ENCODE measurements around the gene PIGU.

The PIGU gene

DNA sequence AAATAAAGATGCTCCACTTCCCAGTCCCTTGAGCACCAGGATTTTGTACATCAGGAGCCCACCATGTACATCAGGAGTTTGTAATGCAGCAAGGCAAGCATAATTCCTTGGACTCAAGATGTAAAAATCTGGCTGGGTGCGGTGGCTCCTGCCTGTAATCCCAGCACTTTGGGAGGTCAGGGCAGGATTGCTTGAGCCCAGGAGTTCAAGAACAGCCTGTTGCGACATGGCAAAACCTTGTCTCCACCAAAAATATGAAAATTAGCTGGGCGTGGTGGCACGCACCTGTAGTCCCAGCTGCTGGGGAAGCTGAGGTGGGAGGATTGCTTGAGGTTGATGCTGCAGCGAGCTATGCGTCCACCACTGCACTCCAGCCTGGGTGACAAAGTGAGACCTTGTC, 134.5 kb downstream of the PIGU start:
- Histone ChIP-seq H3K9ac (ENCODE audit: low read length) (no peak overlapping the region), H3K4ac (ENCODE audit: low read depth in 1 of 2, low read length in 2 of 2) (no peak overlapping the region), H3K4me1 (ENCODE audit: control insufficient read depth, insufficient read depth, low read depth, low read length) (peaks cover 3% of the 10 kb centered on the region), H3K4me3 (ENCODE audit: insufficient read depth in 1 of 2, low read depth in 1 of 2, low read length in 2 of 2) (no peak overlapping the region), H3K4me2 (ENCODE audit: low read length, poor library complexity, severe bottlenecking) (no peak overlapping the region), H3K27ac (ENCODE audit: low read length, poor library complexity, severe bottlenecking) (no peak overlapping the region), H3K27me3 (ENCODE audit: control insufficient read depth in 1 of 2, insufficient read depth in 1 of 2, low read length in 2 of 2) (no peaks in the 10 kb centered on the region), H3K9me3 (ENCODE audit: control insufficient read depth, low read length) (no peaks in the 10 kb centered on the region), H2BK120ac (ENCODE audit: low read depth, low read length) (no peak overlapping the region), H4K91ac (ENCODE audit: low read length) (no peak overlapping the region), H3K79me1 (replicated peaks; ENCODE audit: low read length, poor library complexity, severe bottlenecking) (peaks cover 13% of the 10 kb centered on the region), H2AFZ (ENCODE audit: low read depth, low read length) (no peak overlapping the region), H3K14ac (ENCODE audit: low read length in 2 of 2) (no peak overlapping the region), H4K8ac (ENCODE audit: low read length) (no peak overlapping the region), H3K18ac (ENCODE audit: low read depth in 1 of 2, low read length in 2 of 2) (no peak overlapping the region), H3K23ac (ENCODE audit: low read length in 2 of 2) (no peak overlapping the region), H2BK5ac (ENCODE audit: low read depth, low read length, poor library complexity, severe bottlenecking) (no peak overlapping the region), H2AK5ac (ENCODE audit: low read length, severe bottlenecking) (no peak overlapping the region), H2BK12ac (ENCODE audit: low read length in 2 of 2) (no peak overlapping the region), H2BK15ac (ENCODE audit: low read depth, poor library complexity, severe bottlenecking) (no peak overlapping the region), H3K36me3 (ENCODE audit: control insufficient read depth in 1 of 2, insufficient read depth in 2 of 2, low read depth in 1 of 2, low read length in 2 of 2) (peaks cover 49 to 50% of the 10 kb centered on the region in 2 experiments)
- DNase-seq: no peak
- 97% methylated on average over 6 of the region's 6 CpGs for WGBS

DNA sequence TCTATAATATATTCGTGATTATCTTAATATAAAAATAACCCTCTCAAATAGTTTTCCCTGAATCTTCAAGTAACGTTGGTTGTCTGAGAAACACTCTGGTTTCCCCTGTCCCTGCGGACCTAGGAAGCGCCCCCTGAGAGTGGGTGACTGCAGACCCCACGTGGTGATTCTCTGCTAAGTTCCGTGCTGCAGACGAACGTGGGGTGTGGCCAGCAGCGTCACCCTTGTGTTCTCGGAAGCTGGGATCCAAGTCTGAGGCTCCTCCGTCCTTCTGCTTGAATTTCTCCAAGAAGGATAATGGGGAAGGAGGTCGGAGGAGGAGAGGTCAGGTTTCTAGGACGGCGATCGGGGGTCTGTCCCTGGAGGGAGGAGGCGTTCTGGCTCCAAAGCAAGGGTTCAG, 135.0 kb downstream of the PIGU start:
- H2BK15ac ChIP-seq (ENCODE audit: low read depth, poor library complexity, severe bottlenecking): no peak overlapping the region
- no peak overlapping the region for H4K91ac ChIP-seq (ENCODE audit: low read length)
- no peak overlapping the region for H3K4me3 ChIP-seq (ENCODE audit: insufficient read depth in 1 of 2, low read depth in 1 of 2, low read length in 2 of 2)
- no peak overlapping the region for H3K9ac ChIP-seq (ENCODE audit: low read length)
- H2BK120ac ChIP-seq (ENCODE audit: low read depth, low read length): no peak overlapping the region
- H3K27me3 ChIP-seq (ENCODE audit: control insufficient read depth in 1 of 2, insufficient read depth in 1 of 2, low read length in 2 of 2): no peaks in the 10 kb centered on the region
- no peak overlapping the region for H3K23ac ChIP-seq (ENCODE audit: low read length in 2 of 2)
- peaks cover 16% of the 10 kb centered on the region for H3K79me1 ChIP-seq (replicated peaks; ENCODE audit: low read length, poor library complexity, severe bottlenecking)
- peaks cover 54 to 55% of the 10 kb centered on the region in 2 experiments for H3K36me3 ChIP-seq (ENCODE audit: control insufficient read depth in 1 of 2, insufficient read depth in 2 of 2, low read depth in 1 of 2, low read length in 2 of 2)
- no peak overlapping the region for H2BK12ac ChIP-seq (ENCODE audit: low read length in 2 of 2)
- no peaks in the 10 kb centered on the region for H3K9me3 ChIP-seq (ENCODE audit: control insufficient read depth, low read length)
- no peak overlapping the region for H2BK5ac ChIP-seq (ENCODE audit: low read depth, low read length, poor library complexity, severe bottlenecking)
- no peak overlapping the region for H2AFZ ChIP-seq (ENCODE audit: low read depth, low read length)
- no peak overlapping the region for H3K14ac ChIP-seq (ENCODE audit: low read length in 2 of 2)
- H3K4ac ChIP-seq (ENCODE audit: low read depth in 1 of 2, low read length in 2 of 2): no peak overlapping the region
- no peak overlapping the region for H2AK5ac ChIP-seq (ENCODE audit: low read length, severe bottlenecking)
- no peak overlapping the region for H3K18ac ChIP-seq (ENCODE audit: low read depth in 1 of 2, low read length in 2 of 2)
- no peak overlapping the region for H3K27ac ChIP-seq (ENCODE audit: low read length, poor library complexity, severe bottlenecking)
- H3K4me1 ChIP-seq (ENCODE audit: control insufficient read depth, insufficient read depth, low read depth, low read length): peaks cover 3% of the 10 kb centered on the region
- WGBS: 97% methylated on average over 16 of the region's 16 CpGs
- H3K4me2 ChIP-seq (ENCODE audit: low read length, poor library complexity, severe bottlenecking): no peak overlapping the region
- no peak for DNase-seq
- H4K8ac ChIP-seq (ENCODE audit: low read length): no peak overlapping the region

DNA sequence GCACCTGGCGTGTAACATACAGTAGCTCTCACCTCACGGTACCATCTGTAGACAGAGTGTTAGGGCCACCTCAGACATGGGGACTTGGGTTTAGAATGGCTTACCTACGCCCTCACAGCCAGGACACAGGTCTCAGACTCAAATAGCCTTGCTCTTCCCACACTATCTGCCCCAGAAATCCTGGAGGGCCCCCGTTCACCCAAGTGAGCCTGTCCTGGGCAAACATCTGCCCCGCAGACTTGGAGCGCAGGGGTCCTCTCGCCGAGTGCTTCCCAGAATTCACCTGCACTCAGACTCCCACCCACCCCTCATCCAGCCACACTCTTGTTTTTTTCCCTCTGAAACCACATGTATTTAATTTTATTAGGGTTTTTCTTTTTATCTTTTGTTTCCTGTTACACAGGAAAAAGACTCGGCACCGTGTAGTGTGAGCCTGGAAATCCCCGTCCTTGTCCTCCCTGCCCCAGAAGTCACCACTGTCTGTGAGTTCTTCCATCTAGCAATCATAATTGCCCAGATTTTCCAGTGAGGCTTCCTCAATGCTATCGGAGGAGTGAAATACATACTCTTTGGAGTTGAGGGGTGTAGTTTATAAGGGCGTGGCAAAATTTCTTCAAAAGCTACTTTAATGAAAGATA, 135.5 kb downstream of the PIGU start:
- Histone ChIP-seq H4K91ac (ENCODE audit: low read length) (no peak overlapping the region), H3K4me2 (ENCODE audit: low read length, poor library complexity, severe bottlenecking) (no peak overlapping the region), H3K27me3 (ENCODE audit: control insufficient read depth in 1 of 2, insufficient read depth in 1 of 2, low read length in 2 of 2) (no peaks in the 10 kb centered on the region), H2BK120ac (ENCODE audit: low read depth, low read length) (no peak overlapping the region), H3K4me1 (ENCODE audit: control insufficient read depth, insufficient read depth, low read depth, low read length) (peaks cover 3% of the 10 kb centered on the region), H3K9me3 (ENCODE audit: control insufficient read depth, low read length) (no peaks in the 10 kb centered on the region), H2BK5ac (ENCODE audit: low read depth, low read length, poor library complexity, severe bottlenecking) (no peak overlapping the region), H2BK12ac (ENCODE audit: low read length in 2 of 2) (no peak overlapping the region), H3K27ac (ENCODE audit: low read length, poor library complexity, severe bottlenecking) (no peak overlapping the region), H3K18ac (ENCODE audit: low read depth in 1 of 2, low read length in 2 of 2) (no peak overlapping the region), H3K79me1 (replicated peaks; ENCODE audit: low read length, poor library complexity, severe bottlenecking) (peaks cover 19% of the 10 kb centered on the region), H3K14ac (ENCODE audit: low read length in 2 of 2) (no peak overlapping the region), H2BK15ac (ENCODE audit: low read depth, poor library complexity, severe bottlenecking) (no peak overlapping the region), H3K23ac (ENCODE audit: low read length in 2 of 2) (no peak overlapping the region), H2AK5ac (ENCODE audit: low read length, severe bottlenecking) (no peak overlapping the region), H2AFZ (ENCODE audit: low read depth, low read length) (no peak overlapping the region), H3K4me3 (ENCODE audit: insufficient read depth in 1 of 2, low read depth in 1 of 2, low read length in 2 of 2) (no peak overlapping the region), H3K4ac (ENCODE audit: low read depth in 1 of 2, low read length in 2 of 2) (no peak overlapping the region), H3K36me3 (ENCODE audit: control insufficient read depth in 1 of 2, insufficient read depth in 2 of 2, low read depth in 1 of 2, low read length in 2 of 2) (peaks cover 59% of the 10 kb centered on the region in 2 experiments), H3K9ac (ENCODE audit: low read length) (no peak overlapping the region), H4K8ac (ENCODE audit: low read length) (no peak overlapping the region)
- DNase-seq: no peak
- WGBS: 95% methylated on average over 8 of the region's 13 CpGs

DNA sequence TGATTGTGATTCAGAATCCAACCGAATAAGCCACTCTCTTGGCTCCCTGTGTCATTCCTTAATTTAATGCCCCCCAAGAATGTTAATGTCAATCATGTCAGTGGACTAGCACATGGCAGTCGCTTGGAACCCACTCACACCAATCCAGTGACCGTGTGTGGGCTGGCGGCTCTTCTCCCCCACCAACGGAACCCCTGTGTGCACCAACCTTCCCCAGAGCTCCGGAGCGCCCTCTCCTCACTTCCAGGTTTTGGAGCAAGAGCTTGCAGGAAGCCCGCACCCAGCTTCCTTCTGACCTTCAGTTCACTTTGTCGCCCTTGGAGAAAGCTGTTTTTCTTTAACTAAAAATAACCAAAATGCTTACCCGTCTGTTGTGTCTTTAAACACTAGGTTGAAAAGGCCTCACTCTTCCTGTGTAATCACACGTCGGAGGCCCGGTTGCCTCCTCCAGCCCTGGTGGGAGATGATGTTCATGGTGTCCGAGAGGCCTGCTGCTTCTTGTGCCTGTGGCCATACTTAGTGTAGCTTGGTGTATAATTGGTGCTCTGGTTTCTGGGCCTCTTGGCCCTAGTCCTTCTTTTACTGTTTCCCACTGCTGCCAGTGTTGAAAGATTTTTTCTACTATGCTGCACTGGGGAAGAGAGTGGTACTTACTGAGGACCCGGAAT, 136.2 kb downstream of the PIGU start:
- WGBS: 97% methylated on average over 15 of the region's 15 CpGs

More for the DNA sequence above, 136.2 kb downstream of the PIGU start:
- H4K91ac ChIP-seq (ENCODE audit: low read length): no peak overlapping the region
- no peak overlapping the region for H3K23ac ChIP-seq (ENCODE audit: low read length in 2 of 2)
- no peak overlapping the region for H2BK5ac ChIP-seq (ENCODE audit: low read depth, low read length, poor library complexity, severe bottlenecking)
- no peak overlapping the region for H3K18ac ChIP-seq (ENCODE audit: low read depth in 1 of 2, low read length in 2 of 2)
- peaks cover 19% of the 10 kb centered on the region for H3K79me1 ChIP-seq (replicated peaks; ENCODE audit: low read length, poor library complexity, severe bottlenecking)
- DNase-seq: no peak
- peaks cover 3% of the 10 kb centered on the region for H3K4me1 ChIP-seq (ENCODE audit: control insufficient read depth, insufficient read depth, low read depth, low read length)
- H3K4me3 ChIP-seq (ENCODE audit: insufficient read depth in 1 of 2, low read depth in 1 of 2, low read length in 2 of 2): no peak overlapping the region
- no peak overlapping the region for H2AK5ac ChIP-seq (ENCODE audit: low read length, severe bottlenecking)
- no peak overlapping the region for H2AFZ ChIP-seq (ENCODE audit: low read depth, low read length)
- no peak overlapping the region for H2BK120ac ChIP-seq (ENCODE audit: low read depth, low read length)
- no peak overlapping the region for H3K9ac ChIP-seq (ENCODE audit: low read length)
- H3K27ac ChIP-seq (ENCODE audit: low read length, poor library complexity, severe bottlenecking): no peak overlapping the region
- H2BK12ac ChIP-seq (ENCODE audit: low read length in 2 of 2): no peak overlapping the region
- H4K8ac ChIP-seq (ENCODE audit: low read length): no peak overlapping the region
- no peaks in the 10 kb centered on the region for H3K27me3 ChIP-seq (ENCODE audit: control insufficient read depth in 1 of 2, insufficient read depth in 1 of 2, low read length in 2 of 2)
- no peak overlapping the region for H3K4me2 ChIP-seq (ENCODE audit: low read length, poor library complexity, severe bottlenecking)
- no peaks in the 10 kb centered on the region for H3K9me3 ChIP-seq (ENCODE audit: control insufficient read depth, low read length)
- no peak overlapping the region for H3K4ac ChIP-seq (ENCODE audit: low read depth in 1 of 2, low read length in 2 of 2)
- peaks cover 64 to 65% of the 10 kb centered on the region in 2 experiments for H3K36me3 ChIP-seq (ENCODE audit: control insufficient read depth in 1 of 2, insufficient read depth in 2 of 2, low read depth in 1 of 2, low read length in 2 of 2)
- H3K14ac ChIP-seq (ENCODE audit: low read length in 2 of 2): no peak overlapping the region
- no peak overlapping the region for H2BK15ac ChIP-seq (ENCODE audit: low read depth, poor library complexity, severe bottlenecking)
